Endothelial cell (in vitro differentiated cells): ENCODE results near the gene STX8. TPM values are rescaled to one million over a fixed set of nuclear protein-coding genes. Genes with fewer than 3 reads are reported as not detected.
"Not testable (repeated sequence)": the region's sequence is repeated elsewhere in the genome, so short reads cannot be mapped to it uniquely, and the experiment has no call there.

Experiments
- DNase-seq: peaks from one replicate; pipeline ENCODE4 v3.0.0; 2021; ENCODE audit warnings: low spot score
- H3K27ac Mint-ChIP-seq: one replicate; pipeline ENCODE4 v1.8.0; 2021; ENCODE audit warnings: mixed read lengths, inconsistent platforms; ENCODE audit not compliant: unreplicated experiment
- H3K27me3 Mint-ChIP-seq: one replicate; pipeline ENCODE4 v1.8.0; 2021; ENCODE audit warnings: mild to moderate bottlenecking, moderate library complexity, mixed read lengths, inconsistent platforms; ENCODE audit not compliant: unreplicated experiment
- H3K36me3 Mint-ChIP-seq: one replicate; pipeline ENCODE4 v1.8.0; 2021; ENCODE audit warnings: mild to moderate bottlenecking, low read depth, mixed read lengths, inconsistent platforms; ENCODE audit not compliant: unreplicated experiment
- H3K4me1 Mint-ChIP-seq: one replicate; pipeline ENCODE4 v1.8.0; 2021; ENCODE audit warnings: mild to moderate bottlenecking, mixed read lengths, inconsistent platforms; ENCODE audit not compliant: unreplicated experiment
- H3K4me3 Mint-ChIP-seq: one replicate; pipeline ENCODE4 v1.8.0; 2021; ENCODE audit warnings: mild to moderate bottlenecking, mixed read lengths, inconsistent platforms; ENCODE audit not compliant: unreplicated experiment
- H3K9me3 Mint-ChIP-seq: one replicate; pipeline ENCODE4 v1.8.0; 2021; ENCODE audit warnings: mixed read lengths, inconsistent platforms; ENCODE audit not compliant: unreplicated experiment
- CTCF ChIP-seq: fragments of 200-600 bp; sonication (generic); IDR thresholded peaks from one replicate; pipeline ENCODE4 v1.5.0; 2021; ENCODE audit warnings: antibody characterized with exemption; ENCODE audit not compliant: unreplicated experiment
- total RNA-seq: library from RNA; stranded (reverse); fragmentation: NEBNext Ultra II Directional; extraction: Animal tissue kit (Norgen Biotek cat#: 25700); gene quantifications from one replicate; pipeline ENCODE4 v1.2.1, GENCODE V29; 2021; ENCODE audit not compliant: unreplicated experiment

STX8 gene
- total RNA-seq, 1 donor from 2014 or later: 49.2 TPM

DNA sequence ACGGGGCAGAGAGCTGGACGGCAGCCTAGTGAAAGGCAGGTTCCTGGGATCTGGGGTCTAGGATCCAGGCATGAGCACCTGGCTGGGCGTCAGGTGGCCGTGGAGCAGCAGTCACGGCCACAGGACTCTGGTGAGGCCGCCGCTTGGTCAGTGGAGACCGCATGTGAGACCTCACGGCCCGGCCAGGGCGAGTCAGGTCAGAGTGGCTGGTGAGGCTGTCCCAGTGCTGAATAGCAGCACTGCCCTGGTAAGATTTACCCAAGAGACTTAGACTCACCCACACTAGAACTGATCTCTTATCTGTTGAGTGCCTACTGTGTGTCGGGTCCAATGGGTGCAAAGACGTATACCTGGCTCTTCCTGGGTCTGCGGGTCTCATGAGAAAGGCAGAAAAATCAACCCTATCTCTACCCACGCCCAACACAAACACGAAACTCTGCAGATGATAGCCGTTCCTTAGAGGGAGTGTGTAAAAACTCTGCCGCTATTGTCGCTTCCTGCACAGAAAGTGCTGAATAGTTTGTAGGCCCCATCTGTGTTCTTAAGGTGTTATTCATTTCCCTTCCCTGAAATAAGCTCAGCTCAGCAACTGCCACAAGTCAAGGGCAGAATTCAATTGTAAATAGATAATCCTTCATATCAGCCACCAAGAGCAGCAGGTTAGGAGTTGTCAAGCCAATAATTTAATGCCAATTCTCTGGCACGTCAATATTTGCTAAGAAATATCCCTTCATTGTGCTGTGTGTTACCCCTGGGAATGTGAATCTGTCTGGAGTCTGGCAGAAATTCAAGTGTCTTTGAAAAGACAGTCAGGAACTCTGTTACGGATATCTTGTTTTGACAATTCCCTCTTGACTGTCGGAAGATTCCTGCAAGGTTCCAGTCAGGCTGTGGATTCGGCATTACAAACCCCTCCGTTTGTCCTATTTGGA is 314.3 kb downstream of the STX8 start:
- Mint-ChIP-seq H3K27me3 (peaks cover 6% of the 10 kb centered on the region), H3K9me3 (no peaks in the 10 kb centered on the region), H3K27ac (peak overlapping the region; percentile 13), H3K4me1 (peaks cover 23% of the 10 kb centered on the region), H3K36me3 (no peaks in the 10 kb centered on the region), H3K4me3 (no peak overlapping the region)
- no peak for TF ChIP-seq CTCF
- no peak for DNase-seq

GRCh38 chr17:9259419-9259818 is 316.2 kb downstream of the STX8 start:
- no peak overlapping the region for H3K27ac Mint-ChIP-seq
- H3K9me3 Mint-ChIP-seq: no peaks in the 10 kb centered on the region
- TF ChIP-seq CTCF: no peak
- H3K36me3 Mint-ChIP-seq: no peaks in the 10 kb centered on the region
- DNase-seq: no peak
- H3K4me3 Mint-ChIP-seq: no peak overlapping the region
- peaks cover 4% of the 10 kb centered on the region for H3K27me3 Mint-ChIP-seq
- peaks cover 23% of the 10 kb centered on the region for H3K4me1 Mint-ChIP-seq

GRCh38 chr17:9258115-9259015 is 317.3 kb downstream of the STX8 start:
- DNase-seq: no peak
- no peak for TF ChIP-seq CTCF
- H3K36me3 Mint-ChIP-seq: no peaks in the 10 kb centered on the region
- H3K27ac Mint-ChIP-seq: no peak overlapping the region
- peaks cover 2% of the 10 kb centered on the region for H3K27me3 Mint-ChIP-seq
- H3K4me1 Mint-ChIP-seq: peaks cover 23% of the 10 kb centered on the region
- H3K9me3 Mint-ChIP-seq: no peaks in the 10 kb centered on the region
- H3K4me3 Mint-ChIP-seq: no peak overlapping the region

DNA sequence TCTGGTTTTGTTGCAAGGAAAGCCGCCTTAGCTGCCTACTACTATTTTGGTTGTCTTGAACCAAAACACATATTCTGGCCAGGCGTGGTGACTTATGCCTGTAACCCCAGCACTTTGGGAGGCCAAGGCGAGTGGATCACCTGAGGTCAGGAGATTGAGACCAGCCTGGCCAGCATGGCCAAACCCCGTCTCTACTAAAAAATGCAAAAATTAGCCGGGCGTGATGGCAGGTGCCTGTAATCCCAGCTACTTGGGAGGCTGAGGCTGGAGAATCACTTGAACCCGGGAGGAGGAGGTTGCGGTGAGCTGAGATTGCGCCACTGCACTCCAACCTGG is 318.0 kb downstream of the STX8 start:
- DNase-seq, H3K27ac Mint-ChIP-seq, H3K4me3 Mint-ChIP-seq: not testable (repeated sequence)

DNA sequence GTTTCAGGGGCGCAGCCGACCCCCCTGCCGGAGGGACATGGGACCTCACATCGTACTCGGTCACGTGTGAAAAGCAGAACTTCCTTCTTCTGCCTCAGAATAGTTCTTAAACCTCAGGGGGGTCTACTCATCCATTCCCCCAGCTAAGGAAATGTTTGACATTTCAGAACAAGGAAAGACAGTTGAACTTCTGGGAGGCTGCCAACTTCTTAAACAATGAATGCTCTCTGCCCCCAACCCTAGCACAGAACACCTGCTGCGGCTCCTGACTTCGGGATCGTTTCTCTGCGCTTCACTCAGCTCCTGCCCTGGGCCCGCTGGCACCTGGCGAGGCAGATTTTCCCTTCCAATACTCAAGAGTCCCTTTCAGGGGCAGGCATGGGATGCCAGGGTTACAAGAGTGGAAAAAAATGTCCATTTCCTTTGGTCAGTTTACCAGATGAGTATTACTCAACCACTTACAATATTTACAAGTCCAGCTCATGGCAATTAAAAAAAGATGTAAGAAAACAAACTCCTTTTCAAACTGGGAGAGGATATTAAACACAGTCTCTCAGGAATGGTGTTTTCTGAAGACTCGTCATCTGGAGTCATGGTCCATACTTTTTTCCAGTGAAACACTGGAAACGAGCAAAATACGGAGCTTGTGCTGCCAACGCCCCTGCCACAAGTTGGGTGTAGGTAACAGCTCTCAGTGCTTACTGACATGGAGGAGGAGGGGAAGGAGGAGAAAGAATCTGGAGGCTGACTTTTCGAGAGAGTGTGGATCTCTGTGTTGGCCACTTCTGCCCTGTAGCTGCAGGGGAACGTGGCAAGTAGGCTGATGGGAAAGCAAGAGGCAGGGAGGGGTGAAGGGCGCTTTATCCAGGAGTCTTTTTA is 318.6 kb downstream of the STX8 start:
- no peaks in the 10 kb centered on the region for H3K9me3 Mint-ChIP-seq
- peaks cover 2% of the 10 kb centered on the region for H3K27me3 Mint-ChIP-seq
- DNase-seq: no peak
- peaks cover 23% of the 10 kb centered on the region for H3K4me1 Mint-ChIP-seq
- H3K4me3 Mint-ChIP-seq: no peak overlapping the region
- no peaks in the 10 kb centered on the region for H3K36me3 Mint-ChIP-seq
- no peak for TF ChIP-seq CTCF
- no peak overlapping the region for H3K27ac Mint-ChIP-seq

More for the DNA sequence above, 318.0 kb downstream of the STX8 start:
- peaks cover 23% of the 10 kb centered on the region for H3K4me1 Mint-ChIP-seq
- not testable (repeated sequence) for H3K27me3 Mint-ChIP-seq, H3K36me3 Mint-ChIP-seq, H3K9me3 Mint-ChIP-seq
